Activated T-cell treated with anti-CD3 and anti-CD28 coated beads for 48 hours (primary cell): ENCODE results near the gene CTLA4.

Experiments used
- DNase-seq: peaks from one replicate; pipeline ENCODE4 v3.0.0-alpha.2; 2020; ENCODE audit warnings: low read depth

Gene CTLA4

GRCh38 chr2:203891474-203891873 lies 23.9 kb downstream of the CTLA4 start:
- no peak for DNase-seq

GRCh38 chr2:203892207-203892606 lies 24.6 kb downstream of the CTLA4 start:
- no peak for DNase-seq

- no peak for DNase-seq
Observed at GRCh38 chr2:203893401-203893800, 25.8 kb downstream of the CTLA4 start.

GRCh38 chr2:203893840-203894239 lies 26.3 kb downstream of the CTLA4 start:
- DNase-seq = no peak

- DNase-seq = no peak
Observed at GRCh38 chr2:203894262-203894661, 26.7 kb downstream of the CTLA4 start.

GRCh38 chr2:203897544-203897943 lies 30.0 kb downstream of the CTLA4 start:
- DNase-seq = no peak

- DNase-seq = no peak
Observed at GRCh38 chr2:203898657-203899056, 31.1 kb downstream of the CTLA4 start.

- no peak for DNase-seq
Observed at GRCh38 chr2:203900253-203900652, 32.7 kb downstream of the CTLA4 start.

- DNase-seq = no peak
Observed at GRCh38 chr2:203904022-203904421, 36.5 kb downstream of the CTLA4 start.

- no peak for DNase-seq
Observed at GRCh38 chr2:203905656-203906055, 38.1 kb downstream of the CTLA4 start.

- no peak for DNase-seq
Observed at GRCh38 chr2:203908066-203908796, 40.7 kb downstream of the CTLA4 start.

- DNase-seq = no peak
Observed at GRCh38 chr2:203908797-203909185, 41.2 kb downstream of the CTLA4 start.

GRCh38 chr2:203909261-203909967 lies 41.8 kb downstream of the CTLA4 start:
- DNase-seq = no peak

- DNase-seq = no peak
Observed at GRCh38 chr2:203909974-203910373, 42.4 kb downstream of the CTLA4 start.

GRCh38 chr2:203913947-203914346 lies 46.4 kb downstream of the CTLA4 start:
- DNase-seq = no peak

- no peak for DNase-seq
Observed at GRCh38 chr2:203914546-203915182, 47.1 kb downstream of the CTLA4 start.

- DNase-seq = no peak
Observed at GRCh38 chr2:203915256-203915655, 47.7 kb downstream of the CTLA4 start.

- DNase-seq = no peak
Observed at GRCh38 chr2:203916756-203917155, 49.2 kb downstream of the CTLA4 start.

GRCh38 chr2:203918264-203918663 lies 50.7 kb downstream of the CTLA4 start:
- DNase-seq = no peak

- DNase-seq = no peak
Observed at GRCh38 chr2:203918839-203919238, 51.3 kb downstream of the CTLA4 start.
